Hematopoietic multipotent progenitor cell treated with erythropoietin and hydrocortisone succinate and interleukin-3 and kit ligand, for 6 days (in vitro differentiated cells): ENCODE data around the gene AWAT2.

Experiments
- DNase-seq: peaks from one replicate; pipeline ENCODE4 v3.0.0-alpha.2; 2015

AWAT2 gene

GRCh38 chrX:70049925-70050324 is at the start of gene AWAT2:
TSS of gene AWAT2 (minus strand) at chrX:70049938. CDS start at chrX:70049932, 6 bp downstream.
- DNase-seq, result no peak

GRCh38 chrX:70096052-70096451 is 46.3 kb upstream of the AWAT2 start:
- peak; percentile 15 for DNase-seq

- no peak for DNase-seq
These were observed 42.5 kb upstream of the AWAT2 start for GRCh38 chrX:70092247-70092646.

- DNase-seq, result no peak
These were observed 40.0 kb upstream of the AWAT2 start for GRCh38 chrX:70089604-70090297.

- DNase-seq, result no peak
These were observed 39.0 kb upstream of the AWAT2 start for GRCh38 chrX:70088751-70089150.

- peak; percentile 75 for DNase-seq
These were observed 38.3 kb upstream of the AWAT2 start for GRCh38 chrX:70087857-70088630.

- no peak for DNase-seq
These were observed 35.0 kb upstream of the AWAT2 start for GRCh38 chrX:70084592-70085240.

- no peak for DNase-seq
These were observed 33.0 kb upstream of the AWAT2 start for GRCh38 chrX:70082723-70083122.

- DNase-seq, result no peak
These were observed 30.1 kb upstream of the AWAT2 start for GRCh38 chrX:70079870-70080269.

GRCh38 chrX:70079297-70079696 is 29.6 kb upstream of the AWAT2 start:
- no peak for DNase-seq

- DNase-seq, result no peak
These were observed 16.9 kb upstream of the AWAT2 start for GRCh38 chrX:70066646-70067045.

GRCh38 chrX:70062961-70063550 is 13.3 kb upstream of the AWAT2 start:
- DNase-seq, result no peak

- no peak for DNase-seq
These were observed 12.3 kb upstream of the AWAT2 start, which contains the start of gene OTUD6A for GRCh38 chrX:70062076-70062475. TSS of gene OTUD6A (plus strand) at chrX:70062457. CDS start at chrX:70062525, 68 bp downstream.

- no peak for DNase-seq
These were observed 4.7 kb upstream of the AWAT2 start for GRCh38 chrX:70054391-70054790.

- no peak for DNase-seq
These were observed 3.3 kb upstream of the AWAT2 start for GRCh38 chrX:70052895-70053615.

GRCh38 chrX:70049406-70049805 is 332 bp downstream of the AWAT2 start:
- DNase-seq, result no peak

- DNase-seq, result no peak
These were observed 2.8 kb downstream of the AWAT2 start for GRCh38 chrX:70046978-70047377.

GRCh38 chrX:70044541-70045245 is 5.0 kb downstream of the AWAT2 start:
- DNase-seq, result no peak

- DNase-seq, result no peak
These were observed 6.1 kb downstream of the AWAT2 start for GRCh38 chrX:70043685-70044084.

- peak; percentile 9 for DNase-seq
These were observed 7.1 kb downstream of the AWAT2 start for GRCh38 chrX:70042399-70043371.

GRCh38 chrX:70041993-70042392 is 7.7 kb downstream of the AWAT2 start:
- no peak for DNase-seq
